WI38 (cell line): ENCODE measurements around the gene SAMD13.

Source experiments
- H3K4me3 ChIP-seq: 2 replicates; pipeline ENCODE4 v1.5.1; 2011; ENCODE audit warnings: low read depth, mild to moderate bottlenecking, control low read depth, low read length
- TF ChIP-seq, protein P1 (sequence below): IDR thresholded peaks from 2 replicates; pipeline ENCODE4 v1.5.1; 2012; ENCODE audit warnings: low read depth, mild to moderate bottlenecking, control low read depth, low read length

Gene SAMD13

DNA sequence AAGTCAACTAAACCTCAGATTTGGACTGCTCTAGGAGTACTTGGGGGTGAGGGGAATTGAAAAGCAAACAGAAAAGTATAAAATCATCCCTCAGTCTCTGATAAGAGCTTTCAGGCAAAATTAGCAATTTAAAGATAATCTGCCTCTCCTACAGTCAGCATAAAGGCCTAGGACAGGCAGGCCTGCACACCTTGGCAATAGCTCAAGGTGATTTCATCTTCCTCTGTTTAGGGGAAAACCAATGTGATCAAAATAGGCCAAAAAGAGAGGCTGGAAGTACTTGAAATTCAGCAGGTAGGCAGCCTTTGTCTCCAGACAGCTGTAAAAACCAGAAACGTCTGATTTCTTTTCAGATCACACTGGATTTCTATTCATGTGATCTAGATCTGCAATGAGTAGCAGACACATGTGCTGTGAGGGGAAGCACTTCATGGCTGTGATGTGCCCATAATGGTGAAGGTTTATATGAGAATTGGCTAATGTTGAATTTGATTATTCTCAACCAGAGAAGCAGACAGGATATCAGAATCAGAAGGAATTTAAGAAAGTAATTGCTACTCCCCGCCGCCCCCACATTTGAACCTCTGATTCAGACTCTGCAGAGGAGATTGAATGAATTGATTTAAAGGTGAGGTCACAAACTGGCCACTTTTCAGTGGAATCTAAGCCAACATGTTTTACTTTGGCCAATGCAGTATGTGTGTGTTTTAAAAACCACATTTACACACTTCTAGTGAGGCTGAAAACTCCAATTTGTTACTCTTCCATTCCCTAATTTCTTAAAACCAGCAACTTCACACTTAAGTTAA is 51.0 kb downstream of the SAMD13 start:
- TF ChIP-seq, protein P1, sequence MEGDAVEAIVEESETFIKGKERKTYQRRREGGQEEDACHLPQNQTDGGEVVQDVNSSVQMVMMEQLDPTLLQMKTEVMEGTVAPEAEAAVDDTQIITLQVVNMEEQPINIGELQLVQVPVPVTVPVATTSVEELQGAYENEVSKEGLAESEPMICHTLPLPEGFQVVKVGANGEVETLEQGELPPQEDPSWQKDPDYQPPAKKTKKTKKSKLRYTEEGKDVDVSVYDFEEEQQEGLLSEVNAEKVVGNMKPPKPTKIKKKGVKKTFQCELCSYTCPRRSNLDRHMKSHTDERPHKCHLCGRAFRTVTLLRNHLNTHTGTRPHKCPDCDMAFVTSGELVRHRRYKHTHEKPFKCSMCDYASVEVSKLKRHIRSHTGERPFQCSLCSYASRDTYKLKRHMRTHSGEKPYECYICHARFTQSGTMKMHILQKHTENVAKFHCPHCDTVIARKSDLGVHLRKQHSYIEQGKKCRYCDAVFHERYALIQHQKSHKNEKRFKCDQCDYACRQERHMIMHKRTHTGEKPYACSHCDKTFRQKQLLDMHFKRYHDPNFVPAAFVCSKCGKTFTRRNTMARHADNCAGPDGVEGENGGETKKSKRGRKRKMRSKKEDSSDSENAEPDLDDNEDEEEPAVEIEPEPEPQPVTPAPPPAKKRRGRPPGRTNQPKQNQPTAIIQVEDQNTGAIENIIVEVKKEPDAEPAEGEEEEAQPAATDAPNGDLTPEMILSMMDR: no peak
- H3K4me3 ChIP-seq: no peak overlapping the region

DNA sequence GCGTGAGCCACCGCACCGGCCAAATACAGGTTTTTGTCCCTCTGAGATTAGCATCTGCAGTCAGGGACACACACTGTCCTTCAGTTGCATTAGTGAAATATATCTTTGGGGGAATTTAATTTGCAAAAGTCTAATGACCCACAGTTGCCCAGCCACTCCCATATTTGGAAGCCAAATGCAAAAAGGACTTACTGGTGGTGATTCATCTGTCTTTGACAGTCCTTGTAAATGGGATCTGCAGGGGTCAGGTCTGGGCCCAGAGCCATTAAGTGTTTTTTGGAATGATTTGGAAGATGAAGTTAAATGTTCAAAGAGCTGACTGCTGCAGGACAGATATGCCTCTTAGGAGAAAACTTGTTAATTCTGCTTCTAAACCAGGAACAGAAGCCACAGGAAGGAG is 52.2 kb downstream of the SAMD13 start:
- no peak overlapping the region for H3K4me3 ChIP-seq
- TF ChIP-seq, protein P1: no peak

DNA sequence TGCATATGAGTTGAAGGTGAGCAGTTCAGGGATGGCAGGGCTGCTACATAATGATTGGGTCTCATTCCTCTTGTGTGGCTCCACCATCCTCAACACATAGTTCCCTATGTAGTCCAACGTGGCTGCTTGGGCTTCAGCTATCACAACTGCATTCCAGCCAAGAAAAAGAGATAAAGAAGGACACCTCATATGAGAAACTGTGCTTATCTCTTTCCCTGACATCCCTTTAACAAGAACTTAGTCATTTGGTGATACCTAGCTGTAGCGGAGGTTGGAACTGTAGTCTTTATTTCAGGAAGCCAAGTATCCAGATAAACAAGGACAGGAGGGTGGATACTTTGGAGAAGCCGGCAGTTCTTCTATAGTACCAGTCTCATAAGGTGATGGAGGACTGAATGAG is 54.0 kb downstream of the SAMD13 start:
- TF ChIP-seq, protein P1: no peak
- H3K4me3 ChIP-seq: no peak overlapping the region

DNA sequence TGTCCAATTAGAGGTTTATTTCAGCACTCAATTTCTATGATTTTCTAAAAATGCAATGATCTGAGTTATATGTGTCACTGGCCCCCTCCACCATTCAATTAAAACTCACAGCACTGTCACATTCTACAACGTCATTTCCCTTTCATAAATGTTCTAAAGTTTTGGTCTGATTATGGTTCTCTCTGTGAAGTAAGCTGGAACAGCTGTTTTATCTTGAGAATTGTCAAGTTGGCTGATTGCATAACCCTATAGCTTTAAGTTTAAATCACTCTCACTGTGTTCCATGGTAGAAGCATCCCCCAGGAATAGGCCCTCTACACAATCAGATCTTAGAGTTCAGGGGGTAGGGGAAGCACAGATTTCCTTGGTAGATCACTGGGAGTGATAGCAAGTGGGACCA is 55.4 kb downstream of the SAMD13 start:
- H3K4me3 ChIP-seq: no peak overlapping the region
- TF ChIP-seq, protein P1: no peak

DNA sequence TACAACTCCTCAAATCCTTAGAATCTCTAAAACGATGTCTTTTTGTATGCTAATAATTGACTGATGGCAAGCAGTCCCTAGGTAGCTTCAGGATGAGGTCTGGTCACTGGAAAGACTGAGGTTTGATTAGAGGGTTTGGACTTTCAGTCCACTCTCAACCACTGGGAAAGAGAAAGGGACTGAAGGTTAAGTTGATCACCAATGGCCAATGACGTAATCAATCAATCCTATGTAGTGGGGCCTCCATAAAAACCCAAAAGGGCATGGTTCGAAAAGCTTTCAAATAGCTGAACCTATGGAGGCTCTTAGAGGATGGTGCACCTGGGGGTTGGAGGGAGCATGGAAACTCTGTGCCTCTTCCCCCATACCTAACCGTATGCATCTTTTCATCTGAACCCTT is 57.2 kb downstream of the SAMD13 start:
- no peak overlapping the region for H3K4me3 ChIP-seq

DNA sequence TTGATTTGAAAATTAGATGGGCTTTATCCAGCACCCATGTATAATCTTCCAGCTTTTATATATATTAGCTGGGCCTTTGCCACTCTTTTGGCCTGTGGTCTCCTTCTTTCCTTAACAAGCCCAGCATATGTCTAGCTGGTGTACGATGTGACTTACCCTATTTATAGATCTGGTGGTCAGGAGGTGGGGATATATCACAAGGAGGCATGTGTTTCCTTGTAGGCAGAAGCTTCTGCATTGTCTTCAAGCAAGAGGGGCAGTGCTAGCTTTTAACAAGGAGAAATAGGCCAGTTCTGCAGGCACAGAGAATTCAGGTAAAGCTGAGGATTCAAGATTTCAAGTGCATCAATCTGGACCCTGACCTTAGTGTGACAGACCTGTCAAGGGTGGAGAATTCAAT is 58.8 kb downstream of the SAMD13 start:
- no peak overlapping the region for H3K4me3 ChIP-seq
- TF ChIP-seq, protein P1: no peak

More for the DNA sequence above, 57.2 kb downstream of the SAMD13 start:
- TF ChIP-seq, protein P1: no peak

DNA sequence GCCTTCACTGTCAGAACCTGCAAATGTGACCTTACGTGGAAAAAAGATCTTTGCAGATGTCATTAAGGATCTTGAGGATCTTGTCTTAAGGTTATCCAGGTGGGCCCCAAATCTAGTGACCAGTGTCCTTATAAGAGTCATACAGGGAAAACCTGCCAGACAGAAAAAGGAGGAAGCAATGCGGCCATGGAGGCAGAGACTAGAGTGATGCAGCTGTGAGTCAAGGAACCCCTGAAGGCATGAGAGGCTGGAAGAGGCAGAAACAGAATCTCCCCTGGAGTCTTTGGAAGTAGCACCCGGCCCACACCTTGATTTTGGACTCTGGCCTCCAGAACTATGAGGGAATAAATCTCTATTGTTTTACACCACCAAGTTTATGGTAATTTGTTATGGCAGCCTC is 60.3 kb downstream of the SAMD13 start:
- TF ChIP-seq, protein P1: no peak

More for the DNA sequence above, 60.3 kb downstream of the SAMD13 start:
- no peak overlapping the region for H3K4me3 ChIP-seq
